Stimulated activated CD8-positive, alpha-beta memory T cell treated with anti-CD3 and anti-CD28 coated beads, Interleukin-12 subunit alpha, Interleukin-12 subunit beta, amount 100 ng/mL, for 4 hours (primary cell): Measurements from ENCODE around the gene CDC26.
"Not testable (repeated sequence)": the region's sequence is repeated elsewhere in the genome, so short reads cannot be mapped to it uniquely, and the experiment has no call there.

ENCODE experiments used
- DNase-seq: peaks from one replicate; pipeline ENCODE4 v3.0.0-alpha.2; 2020; ENCODE audit warnings: low read depth

CDC26 gene

DNA sequence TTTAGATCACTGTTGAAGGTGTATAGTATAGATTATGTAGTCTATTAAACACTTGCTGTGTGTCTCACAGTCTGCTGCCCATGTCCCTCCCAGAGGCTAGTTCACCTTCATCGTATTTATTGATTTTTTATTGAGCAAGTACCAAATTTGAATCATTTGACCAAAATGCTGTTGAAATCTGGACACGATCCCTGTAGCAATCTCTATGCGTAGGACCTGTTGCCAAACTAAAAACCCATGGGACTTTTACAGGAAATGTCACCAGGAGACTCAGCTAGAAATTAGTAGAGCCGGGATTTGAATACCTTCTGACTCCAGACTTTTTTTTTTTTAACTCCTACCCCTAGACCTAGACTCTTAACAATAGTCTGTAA is 36.5 kb downstream of the CDC26 start:
- DNase-seq = no peak

DNA sequence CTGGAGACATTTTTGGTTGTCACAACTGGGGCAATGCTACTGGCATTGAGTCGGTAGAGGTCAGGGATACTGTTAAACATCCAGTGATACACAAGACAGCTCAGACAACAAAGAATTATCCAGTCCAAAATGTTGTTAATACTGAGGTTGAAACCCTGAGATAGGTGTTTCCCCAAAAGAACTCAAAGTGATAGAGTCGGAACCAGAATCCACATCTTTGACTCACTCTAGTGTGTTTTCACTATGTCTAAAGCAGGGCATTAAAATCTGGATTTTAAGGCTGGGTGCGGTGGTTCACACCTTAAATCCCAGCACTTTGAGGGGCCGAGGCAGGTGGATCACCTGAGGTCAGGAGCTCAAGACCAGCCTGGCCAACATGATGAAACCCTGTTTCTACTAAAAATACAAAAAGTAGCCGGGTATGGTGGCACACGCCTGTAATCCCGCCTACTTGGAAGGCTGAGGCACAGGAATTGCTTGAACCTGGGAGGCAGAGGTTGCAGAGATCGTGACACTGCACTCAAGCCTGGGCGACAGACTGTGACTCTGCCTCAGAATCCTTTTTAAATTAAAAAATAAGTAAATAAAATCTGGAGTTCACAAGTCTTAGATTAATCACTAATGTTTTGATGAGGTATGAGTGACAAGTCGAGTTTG is 37.0 kb downstream of the CDC26 start:
- DNase-seq = no peak

DNA sequence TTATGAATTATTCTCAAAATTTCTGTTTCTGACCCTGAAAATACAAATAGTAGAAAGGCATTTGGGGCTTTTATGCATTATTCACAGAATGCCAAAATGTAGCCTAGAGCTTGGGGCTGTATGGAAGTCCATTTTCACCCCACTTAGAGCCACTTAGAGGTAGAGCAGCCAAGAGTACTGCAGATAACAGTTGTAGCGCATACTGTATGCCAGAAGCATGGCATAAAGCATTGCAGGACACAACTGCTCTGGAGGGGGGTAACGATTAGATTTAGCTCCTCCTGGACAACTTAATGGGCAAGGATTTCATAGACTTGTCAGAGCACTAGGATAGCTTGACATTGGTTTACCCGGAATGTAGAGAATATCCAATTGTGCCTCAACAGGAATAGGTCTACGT is 38.3 kb downstream of the CDC26 start:
- no peak for DNase-seq

DNA sequence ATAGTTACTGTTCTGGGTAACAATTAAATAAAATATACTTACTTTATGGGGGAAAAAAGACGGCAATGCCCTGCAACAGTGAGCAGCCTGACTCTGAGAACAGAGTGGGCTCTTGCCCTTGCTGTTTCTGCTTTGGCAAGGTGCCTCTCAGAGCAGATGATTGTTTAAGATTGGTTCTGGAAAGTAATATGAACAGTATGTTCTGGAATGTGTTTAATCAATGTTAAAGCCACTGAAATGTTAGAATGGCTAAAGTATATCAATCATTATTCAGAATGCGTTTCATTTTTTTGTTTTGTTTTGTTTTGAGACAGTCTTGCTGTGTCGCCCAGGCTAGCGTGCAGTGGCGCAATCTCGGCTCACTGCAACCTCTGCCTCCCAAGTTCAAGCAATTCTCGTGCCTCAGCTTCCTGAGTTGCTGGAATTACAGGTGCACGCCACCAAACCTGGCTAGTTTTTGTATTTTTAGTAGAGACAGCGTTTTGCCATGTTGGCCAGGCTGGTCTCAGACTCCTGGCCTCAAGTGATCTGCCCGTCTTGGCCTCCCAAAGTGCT is 39.6 kb downstream of the CDC26 start:
- not testable (repeated sequence) for DNase-seq

DNA sequence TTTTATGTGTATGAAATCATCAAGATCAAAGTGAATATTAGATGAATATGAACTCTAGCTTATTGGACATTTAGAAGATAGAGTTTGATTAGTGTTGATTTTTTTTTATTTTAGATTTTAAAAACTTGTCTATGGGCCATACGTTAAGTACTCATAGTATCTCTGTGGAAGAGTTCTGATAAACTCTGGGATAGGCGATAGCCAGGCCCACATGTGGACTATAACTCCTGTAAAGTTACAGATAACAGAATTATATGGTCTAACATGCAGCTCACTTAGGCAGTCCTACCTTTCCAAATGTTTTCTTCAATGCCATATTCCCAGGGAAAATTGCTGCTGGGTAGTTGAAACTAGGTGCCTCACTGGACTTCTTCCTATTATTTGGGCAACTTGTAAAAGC is 43.7 kb downstream of the CDC26 start:
- DNase-seq = no peak

DNA sequence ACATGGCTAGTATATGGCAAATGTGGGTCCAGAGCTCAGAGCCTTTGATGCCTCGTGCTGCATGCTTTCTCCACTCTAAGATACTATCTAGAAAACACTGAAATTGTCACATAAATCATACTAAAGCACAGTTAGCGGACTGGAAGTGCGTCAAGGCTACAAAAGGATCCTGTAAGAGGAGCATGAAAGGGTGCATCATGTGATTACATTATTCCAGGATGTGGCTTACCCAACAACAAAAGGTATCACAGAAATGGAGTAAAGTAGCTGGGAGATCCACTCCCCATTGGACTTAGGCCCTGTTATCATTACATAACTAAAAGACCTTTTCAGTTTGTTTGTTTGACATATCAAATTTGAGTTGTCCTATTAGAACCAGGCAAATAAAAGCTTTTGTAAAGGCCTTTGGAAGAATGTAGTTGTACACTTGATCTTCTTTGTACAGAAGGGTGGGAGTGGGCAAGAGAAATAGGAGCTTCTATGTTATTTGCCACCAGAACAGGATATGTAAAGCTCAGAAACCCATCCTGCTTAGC is 47.2 kb downstream of the CDC26 start:
- no peak for DNase-seq

DNA sequence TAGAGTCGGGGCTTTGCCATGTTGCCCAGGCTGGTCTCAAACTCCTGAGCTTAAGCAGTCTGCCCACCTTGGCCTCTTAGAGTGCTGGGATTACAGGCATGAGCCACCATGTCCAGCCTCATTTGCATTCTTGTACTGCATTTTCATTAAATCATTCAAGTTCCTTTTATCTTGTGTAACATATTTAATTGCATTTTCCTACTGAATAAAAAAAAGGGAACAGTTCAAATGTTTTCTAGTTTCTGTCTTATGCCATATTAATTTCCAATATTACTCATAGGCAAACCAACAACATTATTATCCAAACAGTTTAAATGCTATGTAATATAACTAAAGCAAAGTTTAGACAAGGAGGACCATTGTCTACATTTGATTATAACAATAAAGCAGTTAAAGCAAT is 47.9 kb downstream of the CDC26 start:
- no peak for DNase-seq

DNA sequence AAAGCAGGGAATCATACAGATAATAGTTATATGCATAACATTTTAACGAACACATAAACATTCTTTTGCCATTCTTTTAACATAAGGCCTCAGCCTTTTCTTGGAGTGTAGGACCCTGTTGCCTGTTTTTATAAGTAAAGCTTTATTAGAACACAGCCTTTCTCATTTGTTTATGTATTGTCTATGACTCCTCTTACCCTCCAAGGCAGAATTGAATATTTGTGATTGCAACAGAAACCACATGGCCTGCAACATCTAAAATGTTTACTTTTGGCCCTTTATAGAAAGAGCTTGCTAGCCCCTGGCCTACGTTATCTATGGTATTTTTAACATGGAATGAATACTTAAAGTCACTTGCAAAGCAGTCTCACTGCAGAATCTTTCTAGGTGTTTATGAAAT is 51.4 kb downstream of the CDC26 start:
- no peak for DNase-seq

DNA sequence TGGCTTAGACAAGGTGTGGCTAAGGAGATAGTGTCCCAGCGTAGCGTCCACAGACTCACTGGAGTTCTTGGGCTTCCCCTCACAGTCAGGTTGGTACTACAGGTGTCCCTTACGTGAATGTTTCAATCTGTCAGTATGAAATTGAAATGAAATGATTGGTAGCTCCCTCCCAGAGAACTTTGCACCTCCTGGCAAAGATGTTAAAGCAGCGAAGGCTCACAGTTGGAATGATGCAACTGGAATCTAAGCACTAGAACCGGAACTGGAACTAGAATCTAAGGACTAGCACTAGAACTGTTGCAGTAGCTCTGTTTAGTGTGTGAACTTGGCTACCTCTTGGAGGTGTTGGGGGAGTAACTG is 52.9 kb downstream of the CDC26 start:
- no peak for DNase-seq

DNA sequence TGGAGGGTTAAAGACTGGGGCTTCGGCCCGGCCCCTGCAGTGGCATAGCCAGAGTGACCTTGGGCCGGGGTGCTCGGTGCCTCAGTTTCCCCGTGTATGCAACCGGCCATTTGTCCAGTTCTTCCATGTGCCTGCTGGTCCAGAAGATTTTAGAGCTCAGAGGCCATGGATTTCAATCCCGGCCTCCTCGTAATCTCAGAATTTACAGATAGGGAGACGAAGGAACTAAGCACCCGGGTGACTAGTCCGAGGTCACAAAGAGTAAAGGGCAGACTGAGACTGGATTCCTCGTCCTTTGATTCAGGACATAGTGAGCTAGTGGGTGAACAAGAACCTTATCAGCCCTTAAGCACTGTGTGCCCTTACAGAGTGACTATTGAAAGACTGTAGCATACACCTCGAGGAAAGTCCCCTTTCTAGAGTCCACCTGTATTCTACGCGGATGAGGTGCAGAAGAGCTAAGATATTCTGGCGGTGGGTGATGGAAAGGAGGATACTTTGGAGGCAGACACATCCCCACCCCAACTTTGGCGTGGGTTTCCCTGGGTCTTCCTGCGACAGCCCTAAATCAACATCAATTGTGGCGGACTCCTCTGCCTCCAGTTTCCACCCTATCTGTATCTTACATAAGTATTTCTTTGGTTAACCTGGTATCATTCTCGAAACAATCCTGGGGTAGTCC is 53.4 kb downstream of the CDC26 start:
- no peak for DNase-seq

DNA sequence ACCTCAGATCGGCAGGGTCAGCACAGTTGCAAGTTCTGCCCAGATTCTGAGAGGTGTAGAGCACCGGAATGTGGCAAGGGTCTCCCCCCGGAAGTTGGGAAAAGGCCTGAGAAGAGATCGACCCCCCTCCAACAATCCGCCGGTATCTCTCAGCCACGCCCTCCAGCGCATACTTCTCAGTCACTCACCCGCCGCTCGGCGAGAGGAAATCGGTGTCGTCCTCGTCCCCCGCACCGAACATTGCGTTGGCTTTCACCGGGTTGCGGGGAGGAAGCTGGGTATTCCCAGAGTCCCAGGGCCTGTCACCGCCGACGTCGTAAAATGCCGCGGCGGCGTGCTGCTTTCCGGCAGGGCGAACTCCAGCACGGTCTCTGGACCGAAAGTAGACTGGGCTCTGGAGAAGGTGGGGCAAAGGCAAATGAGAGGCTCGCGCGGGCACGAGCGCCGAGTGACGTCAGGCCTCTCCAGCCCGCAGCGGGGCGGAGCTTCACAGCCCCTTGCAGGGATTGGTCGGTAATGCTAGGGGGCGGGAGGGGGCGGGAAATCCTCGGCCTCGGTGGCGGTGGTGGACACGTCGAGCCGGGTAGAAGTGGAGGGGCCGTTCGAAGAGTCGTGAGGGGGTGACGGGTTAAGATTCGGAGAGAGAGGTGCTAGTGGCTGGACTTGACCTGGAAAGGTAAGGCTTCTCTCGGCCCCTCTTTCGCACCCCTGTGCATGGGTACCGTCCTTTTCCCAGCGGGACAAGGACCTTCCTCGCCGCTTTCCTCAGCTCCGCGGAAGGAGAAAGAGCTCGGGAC is 54.2 kb downstream of the CDC26 start, which contains the start of the genes FKBP15 and SLC31A1:
Gene FKBP15, minus strand, starts transcription at position 275 of the 797 bp plus-strand sequence. Its CDS starts 34 bp downstream, at position 241.
Gene SLC31A1, plus strand, starts transcription at position 542 of the 797 bp plus-strand sequence. CDS start 34,605 bp downstream, outside the sequence.
- DNase-seq = peak; percentile 94

DNA sequence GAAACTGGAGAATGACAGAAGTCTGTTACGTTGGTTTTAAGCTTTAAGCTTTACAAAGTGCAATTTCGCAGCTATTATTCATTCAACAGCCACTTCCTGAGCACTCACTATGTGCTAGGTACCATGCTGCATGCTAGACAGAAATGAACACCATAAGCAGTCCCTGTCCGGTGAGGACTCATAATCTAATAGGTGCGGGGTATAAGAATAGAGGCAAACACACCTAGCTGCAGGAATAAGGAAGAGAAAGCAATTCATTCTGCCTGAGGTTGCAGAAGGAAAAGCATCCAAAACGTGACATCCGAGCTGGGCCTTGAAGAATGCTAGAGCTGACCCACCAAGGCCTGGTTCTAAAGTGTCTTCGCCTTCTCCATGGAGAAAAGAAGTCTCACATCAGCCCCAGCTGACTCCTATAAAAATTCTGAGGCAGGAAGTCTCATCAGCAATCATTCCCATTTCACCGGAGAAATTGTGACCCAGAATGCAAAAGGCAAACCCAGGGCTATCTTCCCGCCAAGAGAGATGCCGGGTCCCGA is 54.8 kb downstream of the CDC26 start:
- DNase-seq = no peak

DNA sequence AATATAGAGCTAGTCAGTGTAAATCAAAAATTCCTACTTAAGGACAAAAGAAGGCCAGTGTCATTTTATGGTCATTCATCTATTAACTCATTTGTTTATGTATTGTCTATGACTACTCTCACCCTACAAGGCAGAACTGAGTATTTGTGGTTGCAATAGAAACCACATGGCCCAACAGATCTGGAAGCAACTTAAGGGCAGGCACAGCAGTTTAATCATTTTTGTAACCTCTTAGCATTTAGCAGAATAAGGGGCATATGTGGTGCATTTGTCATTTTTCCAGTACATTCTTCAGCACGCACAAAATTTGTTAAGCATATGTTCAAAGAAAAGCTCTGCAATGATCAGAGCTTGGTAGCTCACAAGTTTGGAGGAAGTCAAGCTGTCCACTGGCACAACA is 55.4 kb downstream of the CDC26 start:
- no peak for DNase-seq

DNA sequence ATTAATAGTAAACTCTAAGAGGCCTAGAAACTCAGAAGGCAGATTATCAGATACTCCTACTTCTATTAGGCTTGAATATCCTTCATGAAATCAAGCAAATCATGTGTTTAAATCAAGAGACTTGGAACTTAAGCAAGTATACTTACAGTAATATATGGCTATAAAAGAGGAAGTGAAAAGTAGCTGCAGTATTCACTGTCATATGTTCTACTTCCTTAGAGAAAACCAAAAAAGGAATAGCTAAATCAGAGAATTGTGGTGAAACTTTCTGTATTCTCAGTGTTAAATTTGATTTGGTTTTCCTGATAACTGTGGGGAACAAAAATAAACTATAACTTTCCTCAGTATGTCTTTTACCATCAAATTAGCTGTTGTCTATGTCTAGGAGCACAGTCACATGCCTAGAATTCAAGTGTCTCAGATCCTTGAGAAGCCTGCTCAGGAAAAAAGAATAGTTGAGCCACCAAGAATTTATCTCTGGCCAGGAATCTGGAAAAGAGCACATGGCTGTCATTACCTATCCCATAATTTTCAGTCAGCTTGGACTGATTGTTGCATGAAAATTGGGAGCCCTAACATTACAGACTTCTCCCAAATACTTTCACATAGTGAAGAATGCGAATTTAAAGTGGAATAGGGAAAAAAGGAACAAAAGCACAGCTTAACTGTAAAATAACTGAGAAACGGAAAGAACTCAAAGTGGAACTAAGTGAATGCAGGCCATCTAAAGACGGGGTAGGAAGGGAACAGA is 56.0 kb downstream of the CDC26 start:
- DNase-seq = no peak
